HG03045 (cell line): ENCODE data around the gene RUSF1.
"Not testable (repeated sequence)": the region's sequence is repeated elsewhere in the genome, so short reads cannot be mapped to it uniquely, and the experiment has no call there.

ENCODE experiments used
- ATAC-seq: cut with Tn5 transposase; IDR thresholded peaks from one replicate; pipeline ENCODE4 v1.9.1; 2021; ENCODE audit warnings: mild to moderate bottlenecking, moderate library complexity; ENCODE audit not compliant: unreplicated experiment

Gene RUSF1

DNA sequence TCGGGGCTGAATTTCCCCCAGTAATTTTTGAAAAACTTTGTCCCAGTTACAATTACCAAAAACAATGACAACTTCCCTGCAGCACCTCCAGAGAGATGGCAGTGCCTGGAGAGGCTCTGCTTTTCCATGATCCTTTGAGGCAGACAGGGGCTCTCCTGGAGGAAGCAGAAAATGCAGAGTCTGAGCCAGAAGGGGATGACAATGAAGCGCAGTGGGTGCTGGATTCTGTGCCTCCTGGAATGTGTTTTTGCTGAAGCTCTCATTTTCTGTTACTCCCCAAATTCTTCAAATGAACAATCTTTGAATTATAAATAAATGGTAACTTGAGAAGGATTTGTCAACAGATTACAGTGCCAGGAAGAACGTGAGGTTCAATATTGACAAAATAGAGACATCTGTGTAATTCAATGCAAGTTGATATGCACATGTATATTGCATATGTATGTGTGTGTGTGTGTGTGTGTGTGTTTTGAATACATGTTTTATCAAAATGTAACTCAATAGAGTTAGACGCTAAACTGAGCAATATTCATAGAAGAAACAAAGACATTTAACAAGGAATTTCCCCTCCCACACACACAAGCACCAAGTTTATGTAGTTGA is 9.7 kb upstream of the RUSF1 start:
- no peak for ATAC-seq

DNA sequence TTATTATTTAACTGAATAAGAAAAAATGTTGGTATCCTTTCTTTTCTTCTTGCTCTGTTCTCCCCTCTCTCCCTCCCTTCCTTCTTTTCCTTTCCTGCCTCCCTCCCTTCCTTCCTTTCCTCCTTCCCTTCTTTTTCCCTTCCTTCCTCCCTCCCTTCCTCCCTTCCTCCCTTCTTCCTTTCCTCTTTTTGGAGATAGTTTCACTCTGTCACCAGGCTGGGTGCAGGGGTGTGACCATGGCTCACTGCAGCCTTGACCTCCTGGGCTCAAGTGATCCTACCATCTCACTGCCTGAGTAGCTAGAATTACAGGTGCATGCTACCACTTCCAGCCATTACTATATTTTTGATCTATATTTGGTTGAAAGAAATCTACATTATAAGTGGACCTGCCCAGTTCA is 5.7 kb upstream of the RUSF1 start:
- no peak for ATAC-seq

- ATAC-seq = no peak
Observed at GRCh38 chr16:31513126-31513525, 4.9 kb upstream of the RUSF1 start.

GRCh38 chr16:31508706-31509195 is 560 bp upstream of the RUSF1 start:
- no peak for ATAC-seq

GRCh38 chr16:31507617-31507928 is 618 bp downstream of the RUSF1 start:
- ATAC-seq = no peak

DNA sequence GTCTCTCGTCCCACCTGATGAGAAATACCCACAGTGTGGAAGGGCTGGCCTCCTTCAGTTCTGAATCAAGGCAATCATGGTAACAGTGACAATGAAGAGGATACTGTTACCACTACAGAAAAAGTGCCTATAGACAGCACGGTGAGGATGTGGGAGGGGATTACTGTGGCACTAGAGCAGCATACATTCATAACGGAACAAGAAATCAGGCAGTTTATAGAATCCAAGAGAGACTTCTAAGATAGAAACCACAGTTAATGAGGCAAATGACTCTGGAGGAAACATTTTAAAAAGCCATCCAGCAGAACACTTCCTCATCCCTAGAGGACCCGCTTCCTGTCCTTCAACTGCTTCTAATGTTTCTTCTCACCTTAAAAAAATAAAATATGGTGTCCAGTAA is 2.7 kb downstream of the RUSF1 start:
- ATAC-seq = peak; percentile 35

DNA sequence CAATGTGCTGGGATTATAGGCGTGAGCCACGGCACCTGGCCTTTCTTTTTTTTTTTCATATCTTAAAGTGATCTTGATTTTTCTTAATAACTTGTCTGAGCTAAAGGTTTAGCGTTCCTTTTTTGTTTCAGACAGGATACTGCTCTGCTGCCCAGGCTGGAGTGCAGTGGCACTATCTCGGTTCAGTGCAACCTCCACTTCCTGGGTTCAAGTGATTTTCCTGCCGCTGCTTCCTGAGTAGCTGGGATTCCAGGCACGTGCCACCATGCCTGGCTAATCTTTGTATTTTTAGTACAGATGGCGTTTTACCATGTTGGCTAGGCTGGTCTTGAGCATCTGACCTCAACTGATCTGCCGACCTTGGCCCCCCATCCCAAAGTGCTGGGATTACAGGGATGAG is 4.0 kb downstream of the RUSF1 start:
- ATAC-seq = no peak

DNA sequence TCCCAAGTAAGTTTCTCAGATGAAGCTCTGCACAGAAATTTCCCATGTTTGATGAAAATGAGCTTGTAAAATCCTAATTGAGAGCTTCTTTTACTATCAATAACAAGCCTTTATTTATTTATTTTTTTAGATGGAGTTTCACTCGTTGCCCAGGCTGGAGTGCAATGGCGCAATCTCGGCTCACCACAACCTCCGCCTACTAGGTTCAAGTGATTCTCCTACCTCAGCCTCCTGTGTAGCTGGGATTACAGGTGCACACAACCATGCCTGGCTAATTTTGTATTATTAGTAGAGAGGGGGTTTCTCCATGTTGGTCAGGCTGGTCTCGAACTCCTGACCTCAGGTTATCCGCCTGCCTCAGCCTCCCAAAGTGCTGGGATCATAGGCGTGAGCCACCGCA is 4.6 kb downstream of the RUSF1 start:
- not testable (repeated sequence) for ATAC-seq

DNA sequence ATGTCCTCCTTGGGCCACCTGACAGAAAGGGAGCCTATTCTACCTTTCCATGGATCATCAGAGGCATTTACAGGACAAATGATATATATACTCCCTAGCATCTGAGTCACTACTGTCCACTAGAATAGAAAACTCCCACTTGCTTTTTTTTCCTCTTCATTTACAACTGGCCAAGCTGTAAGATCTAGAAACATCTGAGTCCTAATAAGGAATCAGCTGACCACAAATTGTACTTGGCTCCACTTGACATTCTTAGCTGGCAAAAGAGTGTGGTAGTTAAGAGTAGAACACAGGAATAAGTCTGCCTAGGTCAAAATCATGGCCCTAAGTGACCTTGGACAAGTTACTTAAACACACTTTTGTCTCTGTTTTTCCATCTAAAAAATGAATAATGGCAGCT is 5.2 kb downstream of the RUSF1 start:
- ATAC-seq = no peak

DNA sequence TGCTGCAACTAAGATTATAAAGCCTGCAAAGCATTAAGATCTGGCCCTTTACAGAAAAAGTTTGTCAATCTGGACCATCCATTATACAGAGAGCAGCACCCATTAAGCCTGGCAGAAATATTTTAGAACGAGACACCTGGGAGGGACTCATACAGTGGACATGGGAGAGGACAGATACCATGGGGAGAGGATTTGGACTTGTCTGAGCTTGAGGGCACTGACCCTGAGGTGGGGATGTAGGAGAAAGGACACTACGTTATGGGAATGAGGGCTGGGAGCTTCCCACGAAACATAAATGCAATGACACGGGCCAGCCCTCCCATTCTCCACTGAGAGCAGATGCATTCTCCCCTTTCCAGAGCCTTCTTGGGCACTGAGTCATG is 6.2 kb downstream of the RUSF1 start:
- ATAC-seq = no peak

DNA sequence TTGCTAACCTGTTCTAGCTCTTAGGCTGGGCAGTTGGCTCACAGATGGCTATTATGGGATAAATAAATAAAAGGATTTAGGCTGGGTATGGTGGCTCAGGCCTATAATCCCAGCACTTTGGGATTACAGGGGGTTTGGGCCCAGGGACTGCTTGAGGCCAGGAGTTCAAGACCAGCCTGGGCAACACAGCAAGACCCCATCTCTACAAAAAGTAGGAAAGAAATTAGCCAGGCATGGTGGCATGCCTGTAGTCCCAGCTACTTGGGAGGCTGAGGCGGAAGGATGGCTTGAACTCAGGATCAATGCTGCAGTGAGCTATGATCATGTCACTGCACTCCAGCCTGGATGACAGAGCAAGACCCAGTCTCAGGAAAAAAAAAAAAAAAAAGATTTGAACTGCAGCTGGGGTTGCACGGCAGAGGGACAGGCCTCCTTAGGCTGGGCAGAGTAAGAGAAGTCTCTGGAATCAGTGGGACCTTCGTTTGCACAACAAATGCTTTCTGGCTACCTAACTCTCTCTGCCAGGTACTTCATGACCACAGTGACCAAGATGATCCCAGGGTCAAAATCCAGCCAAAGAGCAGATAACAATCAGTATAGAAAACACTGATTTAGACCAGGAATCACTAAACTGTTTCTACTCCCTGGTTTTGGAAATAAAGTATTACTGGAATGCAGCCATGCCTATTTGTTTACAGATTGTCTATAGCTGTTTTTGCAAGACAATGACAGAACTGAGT is 6.8 kb downstream of the RUSF1 start:
- ATAC-seq = no peak

DNA sequence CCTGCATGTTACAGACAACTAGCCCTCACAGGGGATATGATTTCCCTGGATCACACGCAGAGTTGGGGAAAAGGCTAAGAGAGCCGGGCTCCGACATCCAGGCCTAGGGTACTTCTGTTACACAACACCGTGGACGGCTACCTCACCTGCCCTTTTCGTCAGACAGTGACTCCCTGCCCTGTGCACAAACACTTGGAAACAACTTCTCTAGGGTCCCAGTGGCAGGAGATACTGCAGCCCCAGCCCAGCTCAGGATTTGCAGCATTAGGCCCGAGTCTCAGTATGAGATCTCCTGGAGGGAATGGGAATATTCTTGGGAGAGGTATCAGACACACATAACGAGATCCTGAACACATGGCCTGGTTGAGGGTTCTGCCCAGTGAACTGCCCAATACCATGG is 8.3 kb downstream of the RUSF1 start:
- no peak for ATAC-seq

- no peak for ATAC-seq
Observed at GRCh38 chr16:31498493-31498892, 9.7 kb downstream of the RUSF1 start.

DNA sequence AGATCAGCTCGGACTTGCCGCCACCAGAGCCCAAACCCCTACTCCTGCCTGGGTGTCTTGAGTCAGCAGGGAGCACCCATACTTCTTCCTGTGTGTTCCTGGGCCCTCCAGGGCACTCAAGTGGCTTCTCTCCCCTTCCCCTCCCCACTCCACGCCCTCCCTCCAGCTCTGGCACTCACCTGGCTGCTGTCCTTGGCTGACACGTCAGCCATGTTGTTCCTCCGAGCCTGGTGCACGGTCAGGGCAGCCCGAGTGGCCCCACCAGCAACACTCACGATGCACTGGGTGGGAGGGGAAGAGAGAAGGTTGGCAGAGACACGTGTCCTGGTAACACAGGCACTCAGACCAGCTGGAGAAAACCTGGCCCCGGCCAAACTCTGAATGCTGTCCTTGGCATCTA is 11.5 kb downstream of the RUSF1 start:
- no peak for ATAC-seq

- no peak for ATAC-seq
Observed at GRCh38 chr16:31493506-31494125, 14.6 kb downstream of the RUSF1 start.

DNA sequence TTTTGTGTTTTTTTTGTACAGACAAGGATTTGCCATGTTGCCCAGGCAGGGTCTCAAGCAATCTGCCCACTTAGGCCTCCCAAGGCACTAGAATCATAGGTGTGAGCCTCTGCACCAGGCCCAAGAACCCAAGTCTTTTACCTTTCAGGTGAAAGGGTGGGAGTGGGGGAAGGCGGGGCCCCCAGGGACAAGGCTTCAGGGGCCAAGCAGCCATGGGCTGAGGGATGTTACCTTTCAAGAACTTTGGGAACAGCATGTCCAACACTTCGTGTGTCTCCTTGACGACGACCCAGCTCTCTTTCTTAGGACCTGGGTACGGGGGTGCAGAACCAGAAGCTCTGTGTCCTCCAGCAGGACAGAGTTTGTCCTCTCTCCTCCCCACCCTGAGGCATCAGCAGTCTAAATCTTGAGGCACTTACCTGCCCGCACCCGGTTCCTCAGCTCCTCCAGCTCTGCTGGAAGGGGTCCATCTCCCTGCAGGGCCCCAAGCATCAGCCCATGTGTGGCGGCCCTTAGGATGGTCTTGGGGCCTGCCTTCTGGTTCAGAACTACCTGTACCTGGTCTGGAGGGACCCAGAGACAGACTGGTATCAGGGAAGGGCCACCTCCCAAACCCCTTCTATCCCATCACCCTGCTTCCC is 16.3 kb downstream of the RUSF1 start:
- no peak for ATAC-seq

DNA sequence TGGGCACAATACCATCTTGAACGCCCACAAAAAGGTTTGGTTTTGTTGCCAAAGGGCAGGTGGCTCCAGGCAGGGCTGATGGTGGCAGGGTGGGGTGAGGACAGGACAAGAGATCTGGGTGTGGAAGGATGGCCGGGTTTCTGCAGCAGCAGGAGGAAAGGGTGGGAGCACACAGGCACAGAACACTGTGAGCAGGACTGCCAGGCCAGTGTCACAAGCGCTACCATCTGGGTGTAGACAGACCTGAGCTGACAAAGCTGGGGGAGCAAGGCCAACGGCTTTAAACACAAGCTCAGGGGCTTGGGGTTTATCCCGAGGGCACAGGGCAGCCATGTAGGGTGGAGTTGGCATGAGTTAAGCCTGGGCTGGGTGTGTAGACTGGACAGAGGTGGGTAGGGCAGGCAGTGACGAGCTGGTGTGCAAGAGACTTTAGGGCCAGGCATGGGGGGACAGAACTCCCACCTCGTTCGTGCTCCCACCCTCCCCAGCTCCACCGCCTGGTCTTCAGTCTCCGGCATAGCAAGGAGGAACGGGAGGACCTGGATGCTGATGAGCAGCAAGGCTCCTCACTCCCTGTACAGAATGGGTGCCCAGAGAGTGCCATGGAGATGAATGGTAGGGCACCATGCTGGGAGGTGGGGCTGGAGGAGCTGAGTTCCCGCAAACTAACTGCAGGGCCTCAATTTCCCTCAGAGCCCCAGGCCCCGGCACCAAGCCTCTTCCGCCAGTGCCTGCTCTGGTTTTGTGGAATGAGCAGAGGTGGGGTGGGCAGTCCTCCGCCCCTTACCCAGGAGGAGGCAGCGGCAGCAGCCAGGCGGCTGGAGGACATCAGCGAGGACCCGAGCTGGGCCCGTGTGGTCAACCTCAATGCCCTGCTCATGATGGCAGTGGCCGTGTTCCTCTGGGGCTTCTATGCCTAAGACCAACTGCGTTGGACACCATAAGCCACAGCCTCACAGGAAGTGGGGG is 18.3 kb downstream of the RUSF1 start:
- no peak for ATAC-seq

DNA sequence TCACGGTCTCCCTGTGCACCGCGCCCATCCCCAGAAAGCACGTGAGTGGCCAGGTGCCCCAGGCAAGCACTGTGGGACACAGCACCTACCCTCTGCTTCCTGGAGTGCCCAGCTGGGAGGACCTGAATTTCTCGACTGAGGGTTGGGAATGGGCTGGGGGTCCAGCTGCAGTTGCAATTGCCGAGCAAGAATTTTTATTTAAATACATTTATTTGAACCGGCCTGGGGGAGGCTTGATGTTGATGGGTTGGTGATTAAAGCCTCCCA is 19.0 kb downstream of the RUSF1 start:
- no peak for ATAC-seq

DNA sequence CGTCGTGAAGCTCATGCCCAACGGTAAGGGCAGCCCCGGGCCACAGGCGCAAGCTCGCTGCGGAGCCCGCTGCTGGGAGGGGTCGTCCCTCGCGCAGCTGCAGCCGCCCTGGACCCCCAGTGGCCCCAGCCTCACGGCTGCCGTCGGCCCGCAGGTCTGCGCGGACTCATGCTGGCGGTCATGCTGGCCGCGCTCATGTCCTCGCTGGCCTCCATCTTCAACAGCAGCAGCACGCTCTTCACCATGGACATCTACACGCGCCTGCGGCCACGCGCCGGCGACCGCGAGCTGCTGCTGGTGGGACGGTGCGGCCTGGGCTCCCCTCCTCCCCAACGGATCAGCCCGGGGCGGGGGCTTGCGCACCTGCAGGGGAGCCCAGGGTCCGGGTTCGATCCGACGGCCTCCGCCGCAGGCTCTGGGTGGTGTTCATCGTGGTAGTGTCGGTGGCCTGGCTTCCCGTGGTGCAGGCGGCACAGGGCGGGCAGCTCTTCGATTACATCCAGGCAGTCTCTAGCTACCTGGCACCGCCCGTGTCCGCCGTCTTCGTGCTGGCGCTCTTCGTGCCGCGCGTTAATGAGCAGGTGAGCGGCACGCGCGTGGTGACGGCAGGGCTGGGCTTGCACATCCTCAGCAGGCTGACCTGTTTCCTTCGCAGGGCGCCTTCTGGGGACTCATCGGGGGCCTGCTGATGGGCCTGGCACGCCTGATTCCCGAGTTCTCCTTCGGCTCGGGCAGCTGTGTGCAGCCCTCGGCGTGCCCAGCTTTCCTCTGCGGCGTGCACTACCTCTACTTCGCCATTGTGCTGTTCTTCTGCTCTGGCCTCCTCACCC is 19.5 kb downstream of the RUSF1 start:
- no peak for ATAC-seq
